GM18517 (cell line): Measurements from ENCODE around the gene CCL4L2.
"Not testable (repeated sequence)": the region's sequence is repeated elsewhere in the genome, so short reads cannot be mapped to it uniquely, and the experiment has no call there.

Source experiments
- ATAC-seq: cut with Tn5 transposase; IDR thresholded peaks from one replicate; pipeline ENCODE4 v1.9.1; 2021; ENCODE audit warnings: mild to moderate bottlenecking, moderate library complexity; ENCODE audit not compliant: unreplicated experiment

Gene CCL4L2

GRCh38 chr17:36219556-36219955 is 8.7 kb downstream of the CCL4L2 start:
- ATAC-seq: not testable (repeated sequence)

GRCh38 chr17:36220737-36221580 is 10.1 kb downstream of the CCL4L2 start:
- ATAC-seq: not testable (repeated sequence)

DNA sequence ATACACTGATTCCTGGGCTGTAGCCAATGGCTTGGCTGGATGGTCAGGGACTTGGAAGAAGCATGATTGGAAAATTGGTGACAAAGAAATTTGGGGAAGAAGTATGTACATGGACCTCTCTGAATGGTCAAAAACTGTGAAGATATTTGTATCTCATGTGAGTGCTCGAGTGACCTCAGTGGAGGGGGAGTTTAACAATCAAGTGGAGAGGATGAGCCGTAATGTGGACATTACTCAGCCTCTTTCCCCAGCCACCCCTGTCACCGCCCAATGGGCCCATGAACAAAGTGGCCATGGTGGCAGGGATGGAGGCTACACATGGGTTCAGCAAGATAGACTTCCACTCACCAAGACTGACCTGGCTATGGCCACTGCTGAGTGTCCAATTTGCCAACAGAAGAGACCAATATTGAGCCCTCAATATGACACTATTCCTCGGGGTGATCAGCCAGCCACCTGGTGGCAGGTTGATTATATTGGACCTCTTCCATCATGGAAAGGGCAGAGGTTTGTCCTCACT is 10.8 kb downstream of the CCL4L2 start:
- not testable (repeated sequence) for ATAC-seq

GRCh38 chr17:36222967-36223366 is 12.1 kb downstream of the CCL4L2 start:
- not testable (repeated sequence) for ATAC-seq

- not testable (repeated sequence) for ATAC-seq
Measured at GRCh38 chr17:36229644-36230043, 18.8 kb downstream of the CCL4L2 start.

- ATAC-seq: not testable (repeated sequence)
Measured at GRCh38 chr17:36242046-36242445, 31.2 kb downstream of the CCL4L2 start.
